Mesodermal cell (in vitro differentiated cells): ENCODE data around the gene GDAP2.

Experiments
- H3K27ac ChIP-seq: 2 replicates; pipeline ENCODE4 v1.7.0; 2013; ENCODE audit warnings: mild to moderate bottlenecking, low read depth, low read length, moderate library complexity; ENCODE audit not compliant: severe bottlenecking
- H3K36me3 ChIP-seq: 2 replicates; pipeline ENCODE4 v1.7.1; 2013; ENCODE audit warnings: mild to moderate bottlenecking, low read length, moderate library complexity; ENCODE audit not compliant: control insufficient read depth, insufficient read depth
- H3K4me1 ChIP-seq: one replicate; pipeline ENCODE4 v1.7.1; 2013; ENCODE audit warnings: mild to moderate bottlenecking, low read length; ENCODE audit not compliant: insufficient read depth, control insufficient read depth, poor library complexity, severe bottlenecking
- H3K4me3 ChIP-seq: 2 replicates; pipeline ENCODE4 v1.7.0; 2013; ENCODE audit warnings: low read length, control low read depth, mild to moderate bottlenecking; ENCODE audit not compliant: insufficient read depth, poor library complexity, severe bottlenecking; ENCODE audit errors: extremely low read depth
- H3K9me3 ChIP-seq: 2 replicates; pipeline ENCODE4 v1.7.1; 2013; ENCODE audit warnings: mild to moderate bottlenecking, low read length, moderate library complexity; ENCODE audit not compliant: control insufficient read depth
- WGBS, 2 experiments: methylation state at CpG; one replicate each; pipeline ENCODE4 v1.1.5; 2013; ENCODE audit warnings: missing lambda C conversion rate in 2 of 2; ENCODE audit not compliant: insufficient coverage in 2 of 2; 5-methylcytosine and 5-hydroxymethylcytosine counted together

Gene GDAP2

GRCh38 chr1:117824616-117825015 is 104.8 kb downstream of the GDAP2 start:
- Histone ChIP-seq H3K36me3 (no peaks in the 10 kb centered on the region), H3K27ac (no peak overlapping the region), H3K9me3 (peaks cover 7% of the 10 kb centered on the region), H3K4me1 (peaks cover 25% of the 10 kb centered on the region), H3K4me3 (no peak overlapping the region)
- WGBS, 2 experiments: 67 to 75% methylated on average over 1 of the region's 1 CpG

- H3K4me3 ChIP-seq: no peak overlapping the region
- H3K9me3 ChIP-seq: peaks cover 7% of the 10 kb centered on the region
- H3K4me1 ChIP-seq: peaks cover 13% of the 10 kb centered on the region
- no peaks in the 10 kb centered on the region for H3K36me3 ChIP-seq
- H3K27ac ChIP-seq: peak overlapping the region; percentile 88
- WGBS, 2 experiments: 100% methylated on average over 1 of the region's 3 CpGs; no CpG with 5 or more reads in 1 of the 2 experiments
These were observed 107.5 kb downstream of the GDAP2 start for GRCh38 chr1:117821774-117822482.

- no peak overlapping the region for H3K4me3 ChIP-seq
- H3K9me3 ChIP-seq: peaks cover 7% of the 10 kb centered on the region
- peaks cover 9% of the 10 kb centered on the region for H3K4me1 ChIP-seq
- H3K27ac ChIP-seq: peak overlapping the region; percentile 88
- H3K36me3 ChIP-seq: no peaks in the 10 kb centered on the region
- 94 to 97% methylated on average over 3 to 4 of the region's 5 CpGs for WGBS, 2 experiments
These were observed 108.1 kb downstream of the GDAP2 start for GRCh38 chr1:117821382-117821755.

GRCh38 chr1:117820694-117821381 is 108.6 kb downstream of the GDAP2 start:
- 93 to 98% methylated on average over 4 to 5 of the region's 7 CpGs for WGBS, 2 experiments
- Histone ChIP-seq H3K9me3 (peaks cover 7% of the 10 kb centered on the region), H3K4me1 (peaks cover 4% of the 10 kb centered on the region), H3K27ac (no peak overlapping the region), H3K36me3 (no peaks in the 10 kb centered on the region), H3K4me3 (no peak overlapping the region)

- WGBS, 2 experiments: 93 to 96% methylated on average over 2 of the region's 2 CpGs
- no peak overlapping the region for H3K4me3 ChIP-seq
- H3K4me1 ChIP-seq: peaks cover 3% of the 10 kb centered on the region
- no peaks in the 10 kb centered on the region for H3K36me3 ChIP-seq
- H3K9me3 ChIP-seq: peaks cover 7% of the 10 kb centered on the region
- H3K27ac ChIP-seq: no peak overlapping the region
These were observed 109.3 kb downstream of the GDAP2 start for GRCh38 chr1:117820096-117820495.

- 96 to 97% methylated on average over 2 to 3 of the region's 4 CpGs for WGBS, 2 experiments
- Histone ChIP-seq H3K27ac (no peak overlapping the region), H3K36me3 (no peaks in the 10 kb centered on the region)
These were observed 110.1 kb downstream of the GDAP2 start for GRCh38 chr1:117819301-117819700.

GRCh38 chr1:117818456-117818855 is 111.0 kb downstream of the GDAP2 start:
- WGBS, 2 experiments: 94 to 97% methylated on average over 8 of the region's 8 CpGs
- no peak overlapping the region for H3K4me3 ChIP-seq
- no peaks in the 10 kb centered on the region for H3K36me3 ChIP-seq
- H3K4me1 ChIP-seq: peaks cover 3% of the 10 kb centered on the region
- no peak overlapping the region for H3K27ac ChIP-seq
- H3K9me3 ChIP-seq: peaks cover 7% of the 10 kb centered on the region

More at GRCh38 chr1:117819301-117819700, 110.1 kb downstream of the GDAP2 start:
- Histone ChIP-seq H3K4me1 (peaks cover 3% of the 10 kb centered on the region), H3K4me3 (no peak overlapping the region), H3K9me3 (peaks cover 7% of the 10 kb centered on the region)

- H3K9me3 ChIP-seq: peaks cover 7% of the 10 kb centered on the region
- WGBS, 2 experiments: 88 to 92% methylated on average over 5 of the region's 5 CpGs
- no peak overlapping the region for H3K27ac ChIP-seq
- no peak overlapping the region for H3K4me3 ChIP-seq
- no peaks in the 10 kb centered on the region for H3K4me1 ChIP-seq
- H3K36me3 ChIP-seq: no peaks in the 10 kb centered on the region
These were observed 111.8 kb downstream of the GDAP2 start for GRCh38 chr1:117817629-117818028.

GRCh38 chr1:117815926-117816325 is 113.5 kb downstream of the GDAP2 start:
- H3K4me3 ChIP-seq: no peak overlapping the region
- H3K9me3 ChIP-seq: no peaks in the 10 kb centered on the region
- H3K4me1 ChIP-seq: no peaks in the 10 kb centered on the region
- H3K27ac ChIP-seq: no peak overlapping the region
- 86 to 100% methylated on average over 6 to 9 of the region's 9 CpGs for WGBS, 2 experiments
- H3K36me3 ChIP-seq: no peaks in the 10 kb centered on the region

GRCh38 chr1:117814856-117815797 is 114.3 kb downstream of the GDAP2 start:
- 96 to 100% methylated on average over 2 to 4 of the region's 6 CpGs for WGBS, 2 experiments
- Histone ChIP-seq H3K36me3 (no peaks in the 10 kb centered on the region), H3K27ac (no peak overlapping the region), H3K4me1 (no peaks in the 10 kb centered on the region), H3K9me3 (no peaks in the 10 kb centered on the region), H3K4me3 (no peak overlapping the region)
